Loucy (cell line): ENCODE data around the gene CDHR1.

Experiments
- H2AFZ ChIP-seq: fragments of 200-600 bp; sonication (generic); 2 replicates; pipeline ENCODE4 v1.6.0; 2016; ENCODE audit warnings: antibody characterized with exemption, mild to moderate bottlenecking, low read length, moderate library complexity
- H3F3A ChIP-seq: fragments of 200-600 bp; 2 replicates; pipeline ENCODE4 v1.6.0; 2016; ENCODE audit warnings: antibody characterized with exemption, low read depth, mild to moderate bottlenecking
- H3K27me3 ChIP-seq: fragments of 200-600 bp; sonication (generic); 2 replicates; pipeline ENCODE4 v1.6.1; 2014; ENCODE audit warnings: low read length, mild to moderate bottlenecking; ENCODE audit not compliant: insufficient read depth, poor library complexity, severe bottlenecking
- H3K36me3 ChIP-seq: fragments of 200-600 bp; sonication (generic); 2 replicates; pipeline ENCODE4 v1.6.1; 2016; ENCODE audit warnings: low read length; ENCODE audit not compliant: insufficient read depth
- H3K4me1 ChIP-seq: fragments of 200-600 bp; sonication (generic); 2 replicates; pipeline ENCODE4 v1.5.1; 2014; ENCODE audit warnings: low read length, mild to moderate bottlenecking; ENCODE audit not compliant: insufficient read depth, poor library complexity, severe bottlenecking
- H3K4me2 ChIP-seq: fragments of 200-600 bp; sonication (generic); 2 replicates; pipeline ENCODE4 v1.6.0; 2014; ENCODE audit warnings: antibody characterized with exemption, low read length, low read depth, mild to moderate bottlenecking; ENCODE audit not compliant: poor library complexity, severe bottlenecking
- H3K4me3 ChIP-seq: fragments of 200-600 bp; sonication (generic); 2 replicates; pipeline ENCODE4 v1.5.1; 2014; ENCODE audit warnings: low read length, mild to moderate bottlenecking, mixed read lengths; ENCODE audit not compliant: poor library complexity, severe bottlenecking
- H3K79me2 ChIP-seq: fragments of 200-600 bp; sonication (generic); 2 replicates; pipeline ENCODE4 v1.6.1; 2014; ENCODE audit warnings: low read length; ENCODE audit not compliant: insufficient read depth
- H3K9ac ChIP-seq: fragments of 200-600 bp; sonication (generic); 2 replicates; pipeline ENCODE4 v1.6.0; 2014; ENCODE audit warnings: mild to moderate bottlenecking, low read depth, low read length, moderate library complexity; ENCODE audit not compliant: poor library complexity, severe bottlenecking
- H3K9me2 ChIP-seq: fragments of 200-600 bp; sonication (generic); replicated peaks from 2 replicates; pipeline ENCODE4 v1.6.1; 2016; ENCODE audit warnings: low read depth, low read length, mixed read lengths
- H3K9me3 ChIP-seq: fragments of 200-600 bp; sonication (generic); 2 replicates; pipeline ENCODE4 v1.6.1; 2014; ENCODE audit warnings: mild to moderate bottlenecking, antibody characterized with exemption, low read length, low read depth; ENCODE audit not compliant: insufficient read depth
- H4K20me1 ChIP-seq: fragments of 200-600 bp; sonication (generic); 2 replicates; pipeline ENCODE4 v1.6.0; 2014; ENCODE audit warnings: antibody characterized with exemption, low read length, mild to moderate bottlenecking; ENCODE audit not compliant: insufficient read depth, poor library complexity, severe bottlenecking
- CTCF ChIP-seq: fragments of 200-600 bp; sonication (generic); conservative IDR thresholded peaks from 2 replicates; pipeline ENCODE4 v1.5.1; 2014; ENCODE audit warnings: mild to moderate bottlenecking, antibody characterized with exemption, low read length
- EZH2phosphoT487 ChIP-seq: fragments of 200-600 bp; IDR thresholded peaks from 2 replicates; pipeline ENCODE4 v1.6.1; 2018; ENCODE audit warnings: antibody characterized with exemption, mild to moderate bottlenecking, moderate library complexity, borderline replicate concordance

The CDHR1 gene

GRCh38 chr10:84236807-84237198, 42.5 kb downstream of the CDHR1 start:
- Histone ChIP-seq H3K4me1 (no peaks in the 10 kb centered on the region), H3K9ac (no peak overlapping the region), H3K4me3 (no peak overlapping the region), H3K27me3 (no peaks in the 10 kb centered on the region), H3K4me2 (no peak overlapping the region), H3K9me3 (no peaks in the 10 kb centered on the region; the same call in 1 of the 2 replicates), H4K20me1 (no peaks in the 10 kb centered on the region), H2AFZ (no peak overlapping the region), H3K36me3 (no peaks in the 10 kb centered on the region), H3F3A (no peaks in the 10 kb centered on the region), H3K79me2 (no peaks in the 10 kb centered on the region), H3K9me2 (no peaks in the 10 kb centered on the region)
- no peak for TF ChIP-seq EZH2phosphoT487
- no peak for TF ChIP-seq CTCF

- Histone ChIP-seq H3K4me3 (no peak overlapping the region), H3K4me1 (no peaks in the 10 kb centered on the region), H3K9me2 (no peaks in the 10 kb centered on the region), H3F3A (no peaks in the 10 kb centered on the region), H3K79me2 (no peaks in the 10 kb centered on the region), H3K27me3 (no peaks in the 10 kb centered on the region), H2AFZ (no peak overlapping the region), H3K4me2 (no peak overlapping the region), H3K36me3 (no peaks in the 10 kb centered on the region), H3K9ac (no peak overlapping the region), H3K9me3 (no peaks in the 10 kb centered on the region; the same call in 1 of the 2 replicates), H4K20me1 (no peaks in the 10 kb centered on the region)
- TF ChIP-seq CTCF = no peak
- no peak for TF ChIP-seq EZH2phosphoT487
These were observed 43.1 kb downstream of the CDHR1 start for GRCh38 chr10:84237199-84238051.

- Histone ChIP-seq H3K27me3 (no peaks in the 10 kb centered on the region), H3K9me2 (no peaks in the 10 kb centered on the region), H3K9ac (no peak overlapping the region), H4K20me1 (no peaks in the 10 kb centered on the region), H3K4me1 (no peaks in the 10 kb centered on the region), H3K9me3 (no peaks in the 10 kb centered on the region; the same call in 1 of the 2 replicates), H3K36me3 (no peaks in the 10 kb centered on the region), H3K4me2 (no peak overlapping the region), H3F3A (no peaks in the 10 kb centered on the region), H3K79me2 (no peaks in the 10 kb centered on the region), H2AFZ (no peak overlapping the region), H3K4me3 (no peak overlapping the region)
- TF ChIP-seq CTCF (no peak), EZH2phosphoT487 (no peak)
These were observed 44.6 kb downstream of the CDHR1 start for GRCh38 chr10:84238909-84239308.
